COLO829 (cell line): Measurements from ENCODE around the gene MAP2.

Experiments
- DNase-seq: peaks from one replicate; pipeline ENCODE4 v3.0.0; 2012; ENCODE audit warnings: low spot score

MAP2 gene

GRCh38 chr2:209661286-209661894, 237.5 kb downstream of the MAP2 start:
- no peak for DNase-seq

GRCh38 chr2:209662021-209662420, 238.2 kb downstream of the MAP2 start:
- no peak for DNase-seq

GRCh38 chr2:209663139-209663538, 239.3 kb downstream of the MAP2 start:
- DNase-seq: peak; percentile 14

GRCh38 chr2:209663656-209664055, 239.8 kb downstream of the MAP2 start:
- no peak for DNase-seq

GRCh38 chr2:209666296-209666695, 242.4 kb downstream of the MAP2 start:
- no peak for DNase-seq

- DNase-seq: no peak
Observed at GRCh38 chr2:209671020-209671680, 247.3 kb downstream of the MAP2 start.

- no peak for DNase-seq
Observed at GRCh38 chr2:209673811-209674210, 250.0 kb downstream of the MAP2 start.

GRCh38 chr2:209680596-209680995, 256.7 kb downstream of the MAP2 start:
- no peak for DNase-seq

GRCh38 chr2:209681201-209681735, 257.4 kb downstream of the MAP2 start:
- peak; percentile 58 for DNase-seq

GRCh38 chr2:209682646-209683045, 258.8 kb downstream of the MAP2 start:
- no peak for DNase-seq

- no peak for DNase-seq
Observed at GRCh38 chr2:209685340-209685739, 261.5 kb downstream of the MAP2 start.

- no peak for DNase-seq
Observed at GRCh38 chr2:209685963-209686362, 262.1 kb downstream of the MAP2 start.

- no peak for DNase-seq
Observed at GRCh38 chr2:209686448-209686847, 262.6 kb downstream of the MAP2 start.

- no peak for DNase-seq
Observed at GRCh38 chr2:209687323-209687969, 263.6 kb downstream of the MAP2 start.

- DNase-seq: no peak
Observed at GRCh38 chr2:209688385-209688784, 264.5 kb downstream of the MAP2 start.

- DNase-seq: no peak
Observed at GRCh38 chr2:209690029-209690754, 266.3 kb downstream of the MAP2 start.

- no peak for DNase-seq
Observed at GRCh38 chr2:209694748-209695147, 270.9 kb downstream of the MAP2 start.

GRCh38 chr2:209696836-209697711, 273.2 kb downstream of the MAP2 start:
- peak; percentile 12 for DNase-seq

GRCh38 chr2:209702775-209703174, 278.9 kb downstream of the MAP2 start:
- no peak for DNase-seq

GRCh38 chr2:209713219-209713618, 289.4 kb downstream of the MAP2 start:
- DNase-seq: no peak

- no peak for DNase-seq
Observed at GRCh38 chr2:209719034-209719433, 295.2 kb downstream of the MAP2 start.

GRCh38 chr2:209721497-209721896, 297.6 kb downstream of the MAP2 start:
- no peak for DNase-seq
